Measurements from ENCODE around the gene MUC5AC.

MUC5AC gene

GRCh38 chr11:1197886-1198560 is 40.3 kb downstream of the MUC5AC start:
- no peak for DNase-seq

GRCh38 chr11:1198561-1199240 is 40.9 kb downstream of the MUC5AC start:
- DNase-seq: no peak

- no peak for DNase-seq
Measured at GRCh38 chr11:1199241-1199750, 41.5 kb downstream of the MUC5AC start.

- DNase-seq: no peak
Measured at GRCh38 chr11:1199751-1200610, 42.2 kb downstream of the MUC5AC start.

GRCh38 chr11:1200611-1201191 is 42.9 kb downstream of the MUC5AC start:
- no peak for DNase-seq

GRCh38 chr11:1201395-1202153 is 43.8 kb downstream of the MUC5AC start:
- DNase-seq: no peak

GRCh38 chr11:1202154-1202775 is 44.5 kb downstream of the MUC5AC start:
- no peak for DNase-seq

- no peak for DNase-seq
Measured at GRCh38 chr11:1202776-1203504, 45.2 kb downstream of the MUC5AC start.

GRCh38 chr11:1203505-1204271 is 45.9 kb downstream of the MUC5AC start:
- no peak for DNase-seq

- DNase-seq: no peak
Measured at GRCh38 chr11:1204381-1205101, 46.8 kb downstream of the MUC5AC start.

- no peak for DNase-seq
Measured at GRCh38 chr11:1205121-1205986, 47.6 kb downstream of the MUC5AC start.

GRCh38 chr11:1205987-1206331 is 48.2 kb downstream of the MUC5AC start:
- no peak for DNase-seq

- DNase-seq: no peak
Measured at GRCh38 chr11:1206391-1207271, 48.9 kb downstream of the MUC5AC start.

- DNase-seq: no peak
Measured at GRCh38 chr11:1207401-1208143, 49.8 kb downstream of the MUC5AC start.

GRCh38 chr11:1208144-1208393 is 50.3 kb downstream of the MUC5AC start:
- no peak for DNase-seq

GRCh38 chr11:1208394-1209261 is 50.9 kb downstream of the MUC5AC start:
- no peak for DNase-seq

All from cerebellar nuclear complex (tissue), 1 donor.